ENCODE data around the gene TSHZ2. TPM values are rescaled to one million over a fixed set of nuclear protein-coding genes. Genes with fewer than 3 reads are reported as not detected.

The TSHZ2 gene
- total RNA-seq, 4 donors from 2014 or later: 1.9 to 12.9 (median 5.0) TPM

GRCh38 chr20:53168491-53168890, 196.3 kb downstream of the TSHZ2 start:
- in situ Hi-C loops (cut with MboI; ENCODE audit: low pct_ligation_motif_present in 1 of 4, low pct_unique_long_range_greater_than_20kb in 1 of 4, low sequenced_read_pairs in 3 of 4): loop anchor here in 1 of 4 donors (25.0 kb wide), 2 partner anchors 369 to 794 kb away; no protein-coding TSS in a partner anchor

DNA sequence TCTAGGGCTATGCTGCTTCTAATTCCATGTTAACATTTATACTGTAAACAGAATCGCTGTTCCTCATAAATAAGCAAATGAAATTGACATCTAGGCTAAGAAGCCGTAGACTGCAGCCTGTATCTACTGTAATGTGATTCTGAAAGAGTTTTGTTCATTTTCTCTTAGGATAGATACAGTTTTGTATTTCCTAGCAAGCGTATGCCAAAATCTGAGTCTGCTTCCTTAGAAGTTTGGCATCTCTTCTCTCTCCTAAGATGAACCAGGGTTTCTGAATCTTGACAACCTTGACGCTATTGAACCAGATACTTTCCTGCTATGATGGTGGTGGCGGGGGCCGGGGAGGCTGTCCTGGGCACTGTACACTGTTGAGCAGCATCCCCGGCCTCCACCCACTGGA, 198.0 kb downstream of the TSHZ2 start:
- H3K4me3 ChIP-seq: no peak overlapping the region
- TF ChIP-seq EP300 (IDR thresholded peaks at IDR 0.05; ENCODE audit: low read depth) (no peak), CTCF (IDR thresholded peaks at IDR 0.05) (no peak), POLR2A (IDR thresholded peaks at IDR 0.05) (no peak), POLR2AphosphoS5 (IDR thresholded peaks at IDR 0.05) (no peak)
- no peak overlapping the region for H3K27ac ChIP-seq
- intact Hi-C loops (cut with DNase I; ENCODE audit: low total_unique reads) (no loop called here), in situ Hi-C loops (cut with MboI; ENCODE audit: low pct_ligation_motif_present in 1 of 4, low pct_unique_long_range_greater_than_20kb in 1 of 4, low sequenced_read_pairs in 3 of 4) (loop anchor here in 1 of 4 donors (25.0 kb wide), 2 partner anchors 367 to 792 kb away; no protein-coding TSS in a partner anchor)
- no peaks in the 10 kb centered on the region for H3K27me3 ChIP-seq
- DNase-seq: no peak
- WGBS, 2 donors (ENCODE audit: low coverage in 1 of 2): 65 to 82% methylated on average over 4 to 7 of the region's 7 CpGs
- H3K4me1 ChIP-seq: no peaks in the 10 kb centered on the region
- H3K36me3 ChIP-seq: no peaks in the 10 kb centered on the region
- H3K9me3 ChIP-seq: no peaks in the 10 kb centered on the region

More at GRCh38 chr20:53168491-53168890, 196.3 kb downstream of the TSHZ2 start:
- H3K36me3 ChIP-seq: no peaks in the 10 kb centered on the region
- H3K4me3 ChIP-seq: no peak overlapping the region
- H3K9me3 ChIP-seq: no peaks in the 10 kb centered on the region
- intact Hi-C loops (cut with DNase I; ENCODE audit: low total_unique reads): no loop called here
- H3K27me3 ChIP-seq: no peaks in the 10 kb centered on the region
- no peaks in the 10 kb centered on the region for H3K4me1 ChIP-seq
- WGBS, 2 donors (ENCODE audit: low coverage in 1 of 2): 71 to 75% methylated on average over 1 of the region's 1 CpG
- DNase-seq: no peak
- H3K27ac ChIP-seq: no peak overlapping the region
- TF ChIP-seq EP300 (IDR thresholded peaks at IDR 0.05; ENCODE audit: low read depth) (no peak), POLR2A (IDR thresholded peaks at IDR 0.05) (no peak), POLR2AphosphoS5 (IDR thresholded peaks at IDR 0.05) (no peak), CTCF (IDR thresholded peaks at IDR 0.05) (no peak)

- TF ChIP-seq POLR2AphosphoS5 (IDR thresholded peaks at IDR 0.05) (no peak), EP300 (IDR thresholded peaks at IDR 0.05; ENCODE audit: low read depth) (no peak), CTCF (IDR thresholded peaks at IDR 0.05) (no peak), POLR2A (IDR thresholded peaks at IDR 0.05) (no peak)
- in situ Hi-C loops (cut with MboI; ENCODE audit: low pct_ligation_motif_present in 1 of 4, low pct_unique_long_range_greater_than_20kb in 1 of 4, low sequenced_read_pairs in 3 of 4): loop anchor here in 1 of 4 donors (25.0 kb wide), 2 partner anchors 366 to 791 kb away; no protein-coding TSS in a partner anchor
- WGBS, 2 donors (ENCODE audit: low coverage in 1 of 2): 44 to 59% methylated on average over 6 of the region's 6 CpGs
- intact Hi-C loops (cut with DNase I; ENCODE audit: low total_unique reads): no loop called here
- H3K9me3 ChIP-seq: no peaks in the 10 kb centered on the region
- H3K36me3 ChIP-seq: no peaks in the 10 kb centered on the region
- DNase-seq: no peak
- H3K27ac ChIP-seq: no peak overlapping the region
- no peaks in the 10 kb centered on the region for H3K27me3 ChIP-seq
- H3K4me3 ChIP-seq: no peak overlapping the region
- H3K4me1 ChIP-seq: no peaks in the 10 kb centered on the region
These were observed 198.9 kb downstream of the TSHZ2 start for GRCh38 chr20:53171065-53171464.

GRCh38 chr20:53174454-53174853, 202.3 kb downstream of the TSHZ2 start:
- TF ChIP-seq POLR2AphosphoS5 (IDR thresholded peaks at IDR 0.05): no peak
- TF ChIP-seq EP300 (IDR thresholded peaks at IDR 0.05; ENCODE audit: low read depth): no peak
- TF ChIP-seq CTCF (IDR thresholded peaks at IDR 0.05): no peak
- TF ChIP-seq POLR2A (IDR thresholded peaks at IDR 0.05): no peak
- 81 to 94% methylated on average over 3 of the region's 3 CpGs for WGBS, 2 donors (ENCODE audit: low coverage in 1 of 2)

More at GRCh38 chr20:53174454-53174853, 202.3 kb downstream of the TSHZ2 start:
- no peak for DNase-seq
- in situ Hi-C loops (cut with MboI; ENCODE audit: low pct_ligation_motif_present in 1 of 4, low pct_unique_long_range_greater_than_20kb in 1 of 4, low sequenced_read_pairs in 3 of 4): loop anchor here in 1 of 4 donors (25.0 kb wide), 2 partner anchors 363 to 788 kb away; no protein-coding TSS in a partner anchor
- H3K36me3 ChIP-seq: no peaks in the 10 kb centered on the region
- no peaks in the 10 kb centered on the region for H3K9me3 ChIP-seq
- H3K4me3 ChIP-seq: no peak overlapping the region
- intact Hi-C loops (cut with DNase I; ENCODE audit: low total_unique reads): no loop called here
- no peak overlapping the region for H3K27ac ChIP-seq
- H3K4me1 ChIP-seq: no peaks in the 10 kb centered on the region
- H3K27me3 ChIP-seq: no peaks in the 10 kb centered on the region
